Measurements from ENCODE around the gene MAP3K5.

MAP3K5 gene

DNA sequence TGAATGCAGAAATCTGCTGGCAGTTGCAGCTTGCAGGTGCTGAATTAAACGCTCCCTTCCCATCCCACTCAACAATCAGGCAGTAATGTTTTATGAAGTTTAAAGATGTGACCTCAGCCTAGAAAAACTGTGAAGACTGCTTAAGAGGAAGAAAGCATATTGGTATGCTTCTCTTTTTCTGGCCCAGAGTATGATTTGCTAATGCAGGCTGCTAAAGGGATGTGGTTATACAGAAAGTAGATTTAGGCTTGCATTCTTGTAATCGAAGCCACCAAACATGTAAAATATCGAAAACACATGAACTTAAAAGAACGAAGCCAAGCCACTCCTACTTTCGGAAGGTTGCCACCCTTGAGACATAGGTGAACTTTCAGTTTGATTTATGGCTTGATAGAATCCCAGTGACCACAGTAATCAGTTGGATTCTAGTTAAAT, 40.7 kb downstream of the MAP3K5 start:
- H3K4me1 Mint-ChIP-seq (ENCODE audit: low read depth): peaks cover 72% of the 10 kb centered on the region
- no peaks in the 10 kb centered on the region for H3K9me3 Mint-ChIP-seq
- H3K27me3 Mint-ChIP-seq: no peaks in the 10 kb centered on the region
- H3K4me3 Mint-ChIP-seq: peak overlapping the region; percentile 66
- H3K27ac Mint-ChIP-seq: peak overlapping the region; percentile 26
- no peaks in the 10 kb centered on the region for H3K36me3 Mint-ChIP-seq (ENCODE audit: low read depth)

DNA sequence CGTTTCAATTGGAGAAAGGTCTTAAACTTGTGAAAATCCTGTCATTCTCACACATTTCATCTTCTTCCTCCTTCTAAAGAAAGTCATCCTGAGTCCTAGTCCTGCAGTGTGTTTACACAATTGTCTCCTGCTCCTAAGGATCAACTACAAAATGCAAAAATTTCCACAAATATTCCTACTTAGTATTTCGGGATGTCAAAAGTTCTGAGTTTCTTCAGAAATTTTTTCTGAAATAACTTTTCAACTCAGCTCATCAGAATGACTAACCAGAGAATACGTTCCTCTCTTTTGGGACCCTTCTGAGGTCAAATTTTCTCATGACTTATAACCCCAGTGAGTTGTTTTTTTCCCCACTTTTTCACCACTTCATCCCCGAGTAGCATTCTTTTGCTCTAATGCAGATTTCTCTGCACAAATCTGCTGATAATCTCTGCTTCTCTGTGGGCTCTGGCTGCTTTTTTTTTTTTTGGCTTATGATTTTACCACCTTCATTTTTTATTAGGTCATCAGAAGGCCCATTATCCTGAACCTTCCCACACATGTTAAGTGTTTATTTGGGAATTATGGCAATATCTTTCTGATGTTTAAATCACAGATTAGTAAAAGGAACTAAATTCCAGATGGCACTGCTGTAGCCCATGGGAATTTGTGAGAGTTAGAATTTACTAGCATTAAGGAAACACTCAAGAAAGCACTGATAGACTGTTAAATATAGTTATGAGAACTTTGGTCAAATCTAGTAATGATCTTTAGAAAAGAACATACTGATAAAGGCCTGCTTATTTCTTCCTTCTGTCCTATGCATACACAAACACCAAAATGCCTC, 41.4 kb downstream of the MAP3K5 start:
- Mint-ChIP-seq H3K4me3 (peak overlapping the region; percentile 66), H3K9me3 (no peaks in the 10 kb centered on the region), H3K27ac (peak overlapping the region; percentile 26), H3K36me3 (ENCODE audit: low read depth) (no peaks in the 10 kb centered on the region), H3K27me3 (no peaks in the 10 kb centered on the region), H3K4me1 (ENCODE audit: low read depth) (peaks cover 71% of the 10 kb centered on the region)

DNA sequence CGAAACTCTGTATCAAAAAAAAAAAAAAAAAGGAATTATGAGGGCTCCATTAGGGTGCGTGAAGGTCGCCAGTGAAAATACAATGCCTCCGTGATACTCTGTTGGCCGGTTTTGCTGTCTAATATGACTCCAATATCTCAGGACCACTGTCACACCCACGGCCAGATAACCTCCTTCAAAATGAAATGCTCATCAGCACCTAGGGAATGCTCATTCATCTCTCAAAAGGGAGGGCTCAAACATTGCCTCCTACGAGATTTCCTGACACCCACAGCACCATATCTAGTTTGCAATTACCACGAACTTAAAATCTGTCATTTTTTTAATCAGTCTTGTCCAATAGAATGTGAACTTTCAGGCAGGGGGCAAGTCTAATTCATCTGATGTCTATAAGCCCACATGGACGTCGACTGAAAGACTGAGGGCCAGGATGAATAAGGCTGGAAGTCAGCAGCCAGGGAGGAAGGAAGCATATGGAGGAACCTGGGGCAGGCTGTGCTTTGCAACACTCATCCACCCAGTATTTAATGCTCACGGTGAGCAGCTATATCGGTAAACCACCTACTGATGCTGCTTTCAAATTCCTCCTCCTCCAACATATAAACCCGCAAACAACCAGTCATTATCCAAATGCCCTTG, 42.8 kb downstream of the MAP3K5 start:
- Mint-ChIP-seq H3K9me3 (no peaks in the 10 kb centered on the region), H3K36me3 (ENCODE audit: low read depth) (no peaks in the 10 kb centered on the region), H3K27me3 (no peaks in the 10 kb centered on the region), H3K4me3 (no peak overlapping the region), H3K4me1 (ENCODE audit: low read depth) (peaks cover 69% of the 10 kb centered on the region), H3K27ac (no peak overlapping the region)

DNA sequence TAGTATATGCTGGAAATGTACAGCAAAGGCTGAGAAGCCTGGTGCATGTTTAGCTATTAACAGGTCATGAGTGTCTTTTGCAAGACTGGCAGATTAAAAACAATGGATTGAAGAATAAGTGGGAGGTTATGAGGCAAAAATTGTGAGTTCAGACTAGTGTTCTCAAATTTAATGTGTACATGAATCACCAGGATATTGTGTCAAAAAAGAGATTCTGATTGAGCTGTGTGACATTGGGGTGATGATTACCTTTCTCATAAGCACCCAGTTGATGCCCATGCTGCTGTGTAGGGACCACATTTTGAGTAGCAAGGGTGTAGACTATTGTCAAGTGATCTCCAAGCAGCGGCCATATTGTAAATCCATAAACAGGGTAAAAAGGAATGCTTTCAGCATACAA, 44.8 kb downstream of the MAP3K5 start:
- H3K4me3 Mint-ChIP-seq: no peak overlapping the region
- H3K36me3 Mint-ChIP-seq (ENCODE audit: low read depth): no peaks in the 10 kb centered on the region
- H3K27ac Mint-ChIP-seq: no peak overlapping the region
- peaks cover 50% of the 10 kb centered on the region for H3K4me1 Mint-ChIP-seq (ENCODE audit: low read depth)
- no peaks in the 10 kb centered on the region for H3K27me3 Mint-ChIP-seq
- H3K9me3 Mint-ChIP-seq: no peaks in the 10 kb centered on the region

DNA sequence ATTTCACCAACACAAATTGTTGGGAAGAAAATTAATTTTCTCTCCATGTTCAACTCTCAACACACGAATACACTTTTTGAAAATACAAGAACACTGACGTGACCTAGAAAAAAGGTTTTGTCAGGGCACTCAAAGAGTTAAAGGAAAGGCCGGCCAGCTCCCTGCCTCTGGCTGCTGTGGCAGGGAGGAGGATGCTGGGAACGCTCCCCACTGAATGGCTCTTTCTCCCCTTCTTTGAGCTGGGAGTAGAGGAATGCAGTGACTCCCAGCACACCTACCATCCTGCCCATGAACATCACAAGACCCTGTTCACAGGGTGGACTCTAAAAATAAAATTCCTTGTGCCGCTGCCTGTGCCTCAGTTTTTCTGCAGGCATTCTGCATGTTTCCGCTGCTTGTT, 47.0 kb downstream of the MAP3K5 start:
- Mint-ChIP-seq H3K4me1 (ENCODE audit: low read depth) (peaks cover 36% of the 10 kb centered on the region), H3K4me3 (no peak overlapping the region), H3K27ac (no peak overlapping the region), H3K36me3 (ENCODE audit: low read depth) (no peaks in the 10 kb centered on the region), H3K9me3 (no peaks in the 10 kb centered on the region), H3K27me3 (no peaks in the 10 kb centered on the region)

DNA sequence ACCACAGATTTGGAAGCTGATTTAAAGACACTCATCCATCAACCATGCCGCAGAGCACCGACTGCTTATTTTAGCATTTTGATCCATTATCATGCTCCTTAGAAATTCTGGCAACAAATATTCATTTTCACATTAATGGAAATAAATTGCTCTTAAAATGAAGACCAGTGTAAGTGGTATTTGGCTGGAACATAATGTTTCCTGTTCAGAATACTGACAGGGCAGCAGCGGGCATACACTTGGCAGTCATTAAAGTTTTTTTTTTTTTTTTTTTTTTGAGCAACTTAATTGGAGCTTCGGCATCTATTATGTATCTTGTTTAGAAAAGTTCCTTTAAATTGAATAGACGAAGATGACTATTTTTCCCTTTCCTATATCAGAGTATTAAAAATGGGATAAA, 47.4 kb downstream of the MAP3K5 start:
- H3K27me3 Mint-ChIP-seq: no peaks in the 10 kb centered on the region
- no peak overlapping the region for H3K4me3 Mint-ChIP-seq
- no peaks in the 10 kb centered on the region for H3K36me3 Mint-ChIP-seq (ENCODE audit: low read depth)
- no peak overlapping the region for H3K27ac Mint-ChIP-seq
- peaks cover 35% of the 10 kb centered on the region for H3K4me1 Mint-ChIP-seq (ENCODE audit: low read depth)
- H3K9me3 Mint-ChIP-seq: no peaks in the 10 kb centered on the region

DNA sequence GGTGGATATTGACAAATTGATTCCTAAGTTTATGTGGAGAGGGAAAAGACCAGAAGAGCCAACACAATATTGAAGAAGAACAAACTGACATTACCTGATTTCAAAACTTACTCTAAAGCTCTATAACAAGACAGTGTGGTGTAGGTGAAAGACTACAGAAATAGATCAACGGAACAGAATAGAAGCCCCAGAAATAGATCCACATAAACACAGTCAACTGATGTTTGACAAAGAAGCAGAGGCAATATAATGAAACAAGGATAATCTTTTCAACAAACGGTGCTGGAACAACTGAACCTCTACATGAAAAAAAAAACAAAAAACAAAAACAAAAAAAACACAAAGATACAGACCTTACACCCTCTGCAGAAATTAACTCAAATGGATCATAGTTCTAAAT, 50.2 kb downstream of the MAP3K5 start:
- no peak overlapping the region for H3K27ac Mint-ChIP-seq
- peaks cover 22% of the 10 kb centered on the region for H3K4me1 Mint-ChIP-seq (ENCODE audit: low read depth)
- H3K36me3 Mint-ChIP-seq (ENCODE audit: low read depth): no peaks in the 10 kb centered on the region
- H3K4me3 Mint-ChIP-seq: no peak overlapping the region
- no peaks in the 10 kb centered on the region for H3K9me3 Mint-ChIP-seq
- no peaks in the 10 kb centered on the region for H3K27me3 Mint-ChIP-seq

DNA sequence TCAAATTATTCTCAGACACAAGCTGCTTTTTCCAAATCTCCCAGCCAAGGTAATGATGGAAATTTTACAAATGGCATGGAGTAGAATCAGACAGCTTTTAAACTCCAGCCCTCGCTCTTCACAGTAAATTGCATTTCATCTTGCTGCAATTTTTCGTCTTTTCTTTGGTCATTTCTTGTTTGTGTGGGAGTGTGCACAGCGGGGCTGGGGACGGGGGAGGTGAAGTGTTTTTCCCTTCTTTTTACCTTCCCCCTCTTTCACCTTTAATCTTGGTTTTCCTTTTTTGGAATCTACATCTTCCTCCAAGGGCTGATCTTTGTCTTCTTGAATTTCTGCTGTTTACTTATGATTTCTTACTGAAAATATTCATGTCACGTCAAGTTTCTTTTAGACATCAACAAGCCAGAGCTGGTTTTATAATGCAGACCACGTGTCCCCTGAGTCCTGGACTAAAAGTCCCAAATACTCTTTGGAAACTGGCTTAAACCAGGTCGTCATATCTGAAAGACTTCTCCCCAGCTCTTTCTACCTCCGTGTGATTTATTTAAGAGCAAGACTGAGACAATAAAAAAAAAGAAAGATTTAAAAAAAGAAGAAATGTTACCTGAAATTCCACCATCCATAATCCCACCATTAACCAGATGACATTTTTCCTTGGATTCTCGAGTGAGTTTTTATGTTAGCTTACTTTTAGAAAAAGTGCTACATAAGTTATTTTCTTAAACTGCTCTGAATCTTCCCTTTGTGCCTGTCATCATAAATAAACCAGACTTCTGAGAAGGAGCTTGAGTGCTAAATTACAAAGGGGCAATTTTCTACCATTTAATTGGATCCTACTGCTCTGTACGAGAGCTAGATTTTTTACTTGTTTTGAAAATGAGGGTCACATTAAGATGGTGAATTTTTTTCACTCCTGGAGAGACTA, 52.0 kb downstream of the MAP3K5 start:
- no peaks in the 10 kb centered on the region for H3K36me3 Mint-ChIP-seq (ENCODE audit: low read depth)

DNA sequence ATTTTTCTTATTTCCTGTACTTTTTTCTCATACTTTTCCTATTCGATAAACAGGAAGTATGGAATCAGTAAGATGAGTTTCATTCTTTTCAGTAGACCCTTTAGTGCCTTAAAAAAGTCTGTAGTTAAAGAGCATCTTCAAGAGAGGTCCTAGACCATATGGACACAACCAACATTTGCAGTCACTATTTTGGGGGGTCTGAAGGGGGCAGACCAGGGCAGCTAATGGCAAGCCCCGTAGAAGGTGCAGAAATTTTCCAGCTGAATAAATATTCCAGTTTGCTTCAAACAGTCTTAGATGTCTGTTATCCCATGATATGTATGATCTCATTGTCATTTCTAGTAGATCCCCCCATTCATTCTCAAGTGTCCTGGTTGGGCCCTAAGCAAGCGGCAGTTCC, 52.8 kb downstream of the MAP3K5 start:
- Mint-ChIP-seq H3K4me3 (no peak overlapping the region), H3K9me3 (no peaks in the 10 kb centered on the region), H3K4me1 (ENCODE audit: low read depth) (peaks cover 16% of the 10 kb centered on the region), H3K27ac (no peak overlapping the region), H3K27me3 (no peaks in the 10 kb centered on the region), H3K36me3 (ENCODE audit: low read depth) (no peaks in the 10 kb centered on the region)

More for the DNA sequence above, 52.0 kb downstream of the MAP3K5 start:
- no peaks in the 10 kb centered on the region for H3K27me3 Mint-ChIP-seq
- H3K4me3 Mint-ChIP-seq: no peak overlapping the region
- H3K9me3 Mint-ChIP-seq: no peaks in the 10 kb centered on the region
- H3K4me1 Mint-ChIP-seq (ENCODE audit: low read depth): peaks cover 21% of the 10 kb centered on the region
- H3K27ac Mint-ChIP-seq: no peak overlapping the region

DNA sequence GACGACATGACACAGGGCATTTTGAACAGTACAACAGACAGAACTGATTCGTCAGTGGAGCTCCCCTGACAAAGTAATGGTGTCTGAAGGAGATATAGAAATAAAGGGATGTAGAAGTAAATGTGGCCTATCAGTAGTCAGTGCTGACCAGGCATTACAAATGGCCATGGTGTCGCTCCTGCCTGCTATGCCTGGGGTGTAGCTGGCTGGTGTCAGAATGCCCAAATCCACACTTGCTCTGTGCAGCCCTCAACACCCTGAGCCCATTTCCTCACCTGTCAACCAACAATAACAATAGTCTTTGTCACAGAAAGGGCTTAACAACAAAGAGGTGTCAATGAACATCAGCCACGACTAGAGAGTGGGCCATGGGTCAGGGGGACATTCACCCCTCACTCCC, 53.2 kb downstream of the MAP3K5 start:
- H3K4me1 Mint-ChIP-seq (ENCODE audit: low read depth): peaks cover 16% of the 10 kb centered on the region
- no peaks in the 10 kb centered on the region for H3K36me3 Mint-ChIP-seq (ENCODE audit: low read depth)
- no peak overlapping the region for H3K27ac Mint-ChIP-seq
- H3K27me3 Mint-ChIP-seq: no peaks in the 10 kb centered on the region
- H3K9me3 Mint-ChIP-seq: no peaks in the 10 kb centered on the region
- H3K4me3 Mint-ChIP-seq: no peak overlapping the region

DNA sequence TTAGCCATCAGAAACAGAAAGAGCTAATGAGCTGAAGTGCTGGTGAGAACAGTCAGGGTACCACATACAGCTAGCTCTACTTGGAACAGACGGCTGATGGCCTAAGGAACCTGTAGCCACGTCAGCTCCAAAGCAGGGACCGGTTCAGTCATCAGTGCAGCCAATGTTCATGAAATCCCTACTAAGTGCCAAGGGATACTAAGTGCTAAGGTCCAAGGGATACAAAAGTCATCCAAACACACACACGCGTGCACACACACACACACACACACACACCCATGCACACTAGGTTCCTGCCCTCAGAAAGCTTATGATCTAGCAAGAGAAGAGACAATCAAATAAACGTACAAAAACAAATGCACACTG, 53.6 kb downstream of the MAP3K5 start:
- no peaks in the 10 kb centered on the region for H3K9me3 Mint-ChIP-seq
- no peaks in the 10 kb centered on the region for H3K27me3 Mint-ChIP-seq
- no peak overlapping the region for H3K27ac Mint-ChIP-seq
- H3K4me1 Mint-ChIP-seq (ENCODE audit: low read depth): peaks cover 16% of the 10 kb centered on the region
- H3K4me3 Mint-ChIP-seq: no peak overlapping the region
- no peaks in the 10 kb centered on the region for H3K36me3 Mint-ChIP-seq (ENCODE audit: low read depth)

DNA sequence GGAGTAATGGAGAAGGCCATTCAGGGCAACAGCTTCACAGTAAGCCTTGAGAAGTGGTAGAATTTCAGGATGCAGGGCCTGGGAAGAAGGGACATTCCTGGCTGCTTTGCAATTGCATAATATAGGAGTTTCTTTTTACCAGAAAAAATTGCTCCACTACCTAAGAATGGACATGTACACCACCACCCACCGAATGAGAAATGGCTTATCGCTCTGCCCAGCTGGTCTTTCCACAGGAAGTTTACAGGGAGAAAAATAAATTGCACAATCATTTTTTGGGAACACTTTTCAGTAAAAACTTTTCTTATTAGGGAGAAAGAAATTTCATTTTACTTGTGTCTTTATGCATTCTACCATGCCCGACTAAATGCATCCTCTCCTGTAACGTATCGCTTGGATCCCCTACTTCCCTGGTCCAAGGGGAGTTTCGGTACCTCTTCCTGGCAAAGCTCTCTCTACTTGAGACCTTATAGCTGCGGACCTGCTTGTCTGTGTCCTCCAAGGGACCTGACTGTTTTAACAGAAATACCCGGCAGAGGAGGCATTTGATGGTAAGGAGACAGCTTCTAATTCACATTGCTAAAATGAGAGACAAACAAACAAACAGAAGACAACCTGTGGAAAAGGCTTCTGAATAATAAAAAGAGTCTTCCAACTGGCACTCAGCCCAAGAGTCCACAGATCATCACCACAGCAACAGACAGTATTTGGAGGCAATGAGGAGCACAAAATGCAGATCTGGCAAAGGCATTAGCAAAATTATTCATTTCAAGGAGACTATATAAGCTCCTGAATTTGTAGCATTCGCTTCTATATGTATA, 54.2 kb downstream of the MAP3K5 start:
- no peaks in the 10 kb centered on the region for H3K36me3 Mint-ChIP-seq (ENCODE audit: low read depth)
- H3K4me1 Mint-ChIP-seq (ENCODE audit: low read depth): peaks cover 16% of the 10 kb centered on the region
- no peak overlapping the region for H3K27ac Mint-ChIP-seq

DNA sequence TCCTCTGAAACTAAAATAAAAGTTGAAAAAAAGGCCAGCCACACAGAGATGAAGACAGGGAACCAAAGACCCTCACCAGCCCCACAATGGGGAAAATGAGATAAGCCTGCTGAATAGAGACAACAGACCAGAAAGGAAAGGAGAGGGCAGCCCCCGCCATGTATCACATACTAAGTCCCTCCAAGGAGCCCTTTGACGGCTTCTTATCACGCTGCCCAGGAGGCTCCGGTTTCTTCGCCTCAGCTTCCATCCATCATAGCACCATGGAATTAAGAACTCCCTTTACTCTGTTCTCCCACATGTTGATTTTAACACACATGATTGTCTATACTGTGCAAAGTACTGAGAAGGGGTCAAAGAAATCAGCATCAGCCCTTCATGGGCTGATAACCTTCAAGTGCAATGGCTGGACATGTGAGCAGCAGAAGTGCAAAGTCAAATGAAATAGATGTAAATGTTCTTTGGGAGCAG, 54.9 kb downstream of the MAP3K5 start:
- no peak overlapping the region for H3K27ac Mint-ChIP-seq
- no peaks in the 10 kb centered on the region for H3K36me3 Mint-ChIP-seq (ENCODE audit: low read depth)
- no peaks in the 10 kb centered on the region for H3K27me3 Mint-ChIP-seq
- H3K9me3 Mint-ChIP-seq: no peaks in the 10 kb centered on the region
- peaks cover 17% of the 10 kb centered on the region for H3K4me1 Mint-ChIP-seq (ENCODE audit: low read depth)
- no peak overlapping the region for H3K4me3 Mint-ChIP-seq

More for the DNA sequence above, 54.2 kb downstream of the MAP3K5 start:
- no peaks in the 10 kb centered on the region for H3K27me3 Mint-ChIP-seq
- H3K4me3 Mint-ChIP-seq: no peak overlapping the region
- H3K9me3 Mint-ChIP-seq: no peaks in the 10 kb centered on the region

DNA sequence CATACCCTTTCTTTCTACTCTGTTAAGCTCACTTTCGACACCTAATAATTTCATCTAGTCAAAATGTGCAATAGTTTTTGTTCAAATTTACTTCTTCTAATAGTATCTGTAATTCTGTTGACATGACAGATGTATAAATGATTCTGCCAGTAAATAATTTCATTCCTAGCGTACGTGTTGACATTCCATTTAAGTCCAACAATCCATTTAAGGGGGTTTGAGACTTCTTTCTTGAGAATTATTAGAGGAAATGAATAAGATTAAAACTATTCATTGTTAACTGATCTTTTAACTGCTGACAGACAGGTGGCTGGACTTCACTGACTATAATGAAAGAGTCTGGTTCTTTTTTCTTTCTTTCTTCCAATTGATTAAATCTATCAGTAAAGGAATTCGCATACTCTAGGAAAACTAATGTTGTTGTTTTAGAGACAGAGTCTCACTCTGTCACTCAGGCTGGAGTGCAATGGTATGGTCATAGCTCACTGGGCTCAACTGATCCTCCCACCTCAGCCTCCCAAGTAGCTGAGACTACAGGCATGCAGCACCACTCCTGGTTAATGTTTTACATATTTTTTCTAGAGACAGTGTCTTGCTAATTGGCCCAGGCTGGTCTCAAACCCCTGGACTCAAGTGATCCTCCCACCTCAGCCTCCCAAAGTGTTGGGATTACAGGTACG, 55.9 kb downstream of the MAP3K5 start:
- peaks cover 11% of the 10 kb centered on the region for H3K4me1 Mint-ChIP-seq (ENCODE audit: low read depth)
- H3K4me3 Mint-ChIP-seq: no peak overlapping the region
- no peaks in the 10 kb centered on the region for H3K27me3 Mint-ChIP-seq
- H3K9me3 Mint-ChIP-seq: no peaks in the 10 kb centered on the region
- no peaks in the 10 kb centered on the region for H3K36me3 Mint-ChIP-seq (ENCODE audit: low read depth)
- no peak overlapping the region for H3K27ac Mint-ChIP-seq

Measured in stimulated activated naive CD8-positive, alpha-beta T cell treated with anti-CD3 and anti-CD28 coated beads, Interleukin-15, Interleukin-2, amounts not matched to agents 100 ng/mL and 50 ng/mL, for 24 hours (primary cell).